A549 (cell line): ENCODE data around the gene ZNF486. TPM values are rescaled to one million over a fixed set of nuclear protein-coding genes. Genes with fewer than 3 reads are reported as not detected.
"Not testable (repeated sequence)": the region's sequence is repeated elsewhere in the genome, so short reads cannot be mapped to it uniquely, and the experiment has no call there.

Experiments
- ATAC-seq, 2 experiments: fragments of 200-7000 bp in 1 of 2; fragments of >200 bp in 1 of 2; cut with Nextera tagmentation in 1 of 2; cut with Tn5 transposase in 1 of 2; 3 replicates each; pipeline versions ENCODE4 v1.8.0 to v1.9.1; 2018 to 2020; ENCODE audit warnings: mild to moderate bottlenecking in 1 of 2, moderate library complexity in 1 of 2
- CTCF ChIA-PET: fragments of 300-600 bp; sonication (Branson Sonifier 250); formaldehyde crosslinking; extraction: SDS; loops from one replicate; lab custom pipeline; 2021; ENCODE audit warnings: antibody characterized with exemption, inconsistent platforms; lab: Yijun Ruan, JAX
- POLR2A ChIA-PET: fragments of 350-600 bp; formaldehyde crosslinking; extraction: SDS; loops from one replicate; lab custom pipeline; 2021; ENCODE audit warnings: antibody characterized with exemption, inconsistent platforms; lab: Yijun Ruan, JAX
- DNase-seq, 2 experiments: peaks; one replicate each; pipeline versions ENCODE4 v3.0.0 to v3.0.0-alpha.2; 2011 to 2016; ENCODE audit warnings: low read depth in 1 of 2, low spot score in 1 of 2
- FAIRE-seq: peaks from 2 replicates; lab custom pipeline; 2011; peaks lifted over from hg19 to GRCh38; lab: Jason Lieb, UNC
- H3K27ac ChIP-seq, 2 experiments: fragments of >200 bp; sonication (Bioruptor Twin); formaldehyde crosslinking; 3 replicates each; pipeline ENCODE4 v1.5.1; 2016 to 2017
- H3K4me1 ChIP-seq: fragments of >200 bp; sonication (Bioruptor Twin); formaldehyde crosslinking; 3 replicates; pipeline ENCODE4 v1.6.1; 2016
- H3K4me2 ChIP-seq: fragments of >200 bp; sonication (Bioruptor Twin); formaldehyde crosslinking; 3 replicates; pipeline ENCODE4 v1.6.1; 2016
- H3K4me3 ChIP-seq: fragments of >200 bp; sonication (Bioruptor Twin); formaldehyde crosslinking; 3 replicates; pipeline ENCODE4 v1.5.1; 2016
- H3K9me3 ChIP-seq: fragments of >200 bp; sonication (Bioruptor Twin); formaldehyde crosslinking; 3 replicates; pipeline ENCODE4 v1.6.1; 2016
- CBX2 ChIP-seq: fragments of 200-600 bp; sonication (generic); IDR thresholded peaks from 2 replicates; pipeline ENCODE4 v1.6.1; 2016; ENCODE audit warnings: low read depth, mild to moderate bottlenecking, borderline replicate concordance
- CHD2 ChIP-seq: fragments of 150-350 bp; IDR thresholded peaks from 2 replicates; pipeline ENCODE4 v1.6.1; 2014; ENCODE audit warnings: low read length; ENCODE audit not compliant: partially characterized antibody
- HOXB13 ChIP-seq: fragments of 250-450 bp; sonication (Bioruptor Pico); IDR thresholded peaks from 2 replicates; pipeline ENCODE4 v1.5.0; 2020; ENCODE audit warnings: low read depth, mild to moderate bottlenecking, moderate library complexity
- JUN ChIP-seq, 2 experiments: fragments of >200 bp; sonication (Bioruptor Twin); formaldehyde crosslinking; IDR thresholded peaks; 2 replicates in 1 of 2; 3 replicates in 1 of 2; pipeline ENCODE4 v1.6.1; 2016 to 2017
- JUNB ChIP-seq: fragments of >200 bp; sonication (Bioruptor Twin); formaldehyde crosslinking; IDR thresholded peaks from 2 replicates; pipeline ENCODE4 v1.6.1; 2016
- POLR2AphosphoS2 ChIP-seq: conservative IDR thresholded peaks from 2 replicates; pipeline ENCODE4 v1.6.1; 2012; ENCODE audit warnings: low read length, improper control_type of control experiment, inconsistent platforms
- RCOR1 ChIP-seq: fragments of 150-350 bp; IDR thresholded peaks from 2 replicates; pipeline ENCODE4 v1.6.1; 2014; ENCODE audit warnings: antibody characterized with exemption, low read length, low read depth
- USF2 ChIP-seq: fragments of 450-650 bp; IDR thresholded peaks from 2 replicates; pipeline ENCODE4 v1.6.1; 2014; ENCODE audit warnings: antibody characterized with exemption
- WGBS: methylation state at CpG from one replicate; pipeline ENCODE4 v1.1.6; 2017; ENCODE audit errors: missing lambda C conversion rate; 5-methylcytosine and 5-hydroxymethylcytosine counted together
- polyA plus RNA-seq, 4 experiments: library from polyadenylated mRNA; depleted of rRNA in 3 of 4; stranded (reverse); fragments of >200 nt; fragmentation: RNase III in 1 of 4; extraction: RNeasy Plus Mini Kit Qiagen cat#74134 plus additional on column Dnase treatment in 1 of 4; gene quantifications; 2 replicates in 3 of 4; 3 replicates in 1 of 4; pipeline ENCODE4 v1.2.3, GENCODE V29; 2011 to 2017
- TF ChIP-seq, protein P1 (sequence below): fragments of 250-450 bp; sonication (Bioruptor Pico); IDR thresholded peaks from 2 replicates; pipeline ENCODE4 v1.5.0; 2020; ENCODE audit warnings: low read depth, mild to moderate bottlenecking, moderate library complexity
- TF ChIP-seq, protein P2 (sequence below): fragments of >200 bp; sonication (Bioruptor Twin); formaldehyde crosslinking; IDR thresholded peaks from 3 replicates; pipeline ENCODE4 v1.6.1; 2016

The ZNF486 gene
- polyA plus RNA-seq, 2 of the 4 experiments (the other 2 are of a cell fraction): 0.04 TPM; not detected in 1

GRCh38 chr19:20124879-20125278 lies 42.1 kb upstream of the ZNF486 start (continued):
- no peak for TF ChIP-seq USF2
- TF ChIP-seq, all 56 proteins: peak for 0

DNA sequence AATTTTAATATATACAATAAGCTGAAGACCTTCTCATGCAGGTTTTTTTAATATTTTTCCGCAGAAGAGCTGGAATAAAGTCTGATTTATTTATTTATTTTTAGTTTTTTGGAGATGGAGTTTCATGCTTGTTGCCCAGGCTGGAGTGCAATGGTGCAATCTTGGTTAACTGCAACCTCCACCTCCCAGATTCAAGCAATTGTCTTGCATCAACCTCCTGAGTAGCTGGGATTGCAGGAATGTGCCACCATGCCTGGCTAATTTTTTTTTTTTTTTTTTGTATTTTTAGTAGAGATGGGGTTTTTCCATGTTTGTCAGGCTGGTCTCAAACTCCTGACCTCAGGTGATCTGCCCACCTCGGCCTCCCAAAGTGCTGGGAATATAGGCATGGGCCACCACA lies 34.1 kb upstream of the ZNF486 start:
- H3K9me3 ChIP-seq, H3K4me1 ChIP-seq, POLR2A ChIA-PET, ATAC-seq, H3K27ac ChIP-seq, DNase-seq, CTCF ChIA-PET, H3K4me2 ChIP-seq, H3K4me3 ChIP-seq, FAIRE-seq: not testable (repeated sequence)
- WGBS: 0% methylated on average over 2 of the region's 2 CpGs

GRCh38 chr19:20137714-20138113 lies 29.3 kb upstream of the ZNF486 start:
- ATAC-seq, CTCF ChIA-PET, POLR2A ChIA-PET, H3K4me1 ChIP-seq, H3K4me3 ChIP-seq, H3K4me2 ChIP-seq, H3K9me3 ChIP-seq, FAIRE-seq, H3K27ac ChIP-seq, DNase-seq: not testable (repeated sequence)
- WGBS: no CpG with 5 or more reads among the region's 29 CpGs

- Histone ChIP-seq H3K4me1 (no peaks in the 10 kb centered on the region), H3K4me2 (no peak overlapping the region), H3K4me3 (no peak overlapping the region), H3K27ac (no peak overlapping the region), H3K9me3 (no peaks in the 10 kb centered on the region)
- ATAC-seq (no peak), FAIRE-seq (no peak), DNase-seq (no peak)
- WGBS: 40% methylated on average over 8 of the region's 12 CpGs
- POLR2A ChIA-PET: no interaction called here
- TF ChIP-seq CBX2 (no peak), HOXB13 (no peak), JUN (IDR thresholded peaks at IDR 0.05) (no peak), CHD2 (no peak), RCOR1 (no peak), JUNB (no peak), POLR2AphosphoS2 (no peak)
- TF ChIP-seq, protein P1, sequence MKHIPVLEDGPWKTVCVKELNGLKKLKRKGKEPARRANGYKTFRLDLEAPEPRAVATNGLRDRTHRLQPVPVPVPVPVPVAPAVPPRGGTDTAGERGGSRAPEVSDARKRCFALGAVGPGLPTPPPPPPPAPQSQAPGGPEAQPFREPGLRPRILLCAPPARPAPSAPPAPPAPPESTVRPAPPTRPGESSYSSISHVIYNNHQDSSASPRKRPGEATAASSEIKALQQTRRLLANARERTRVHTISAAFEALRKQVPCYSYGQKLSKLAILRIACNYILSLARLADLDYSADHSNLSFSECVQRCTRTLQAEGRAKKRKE (CRISPR knock-in tag): no peak
- CTCF ChIA-PET: no interaction called here
These were observed 15.3 kb upstream of the ZNF486 start for GRCh38 chr19:20151617-20152145.

- FAIRE-seq, H3K27ac ChIP-seq, H3K4me2 ChIP-seq, H3K9me3 ChIP-seq, H3K4me1 ChIP-seq, ATAC-seq, CTCF ChIA-PET, H3K4me3 ChIP-seq, POLR2A ChIA-PET, DNase-seq: not testable (repeated sequence)
- WGBS: 8% methylated on average over 2 of the region's 15 CpGs
These were observed 14.5 kb upstream of the ZNF486 start for GRCh38 chr19:20152506-20152905.

DNA sequence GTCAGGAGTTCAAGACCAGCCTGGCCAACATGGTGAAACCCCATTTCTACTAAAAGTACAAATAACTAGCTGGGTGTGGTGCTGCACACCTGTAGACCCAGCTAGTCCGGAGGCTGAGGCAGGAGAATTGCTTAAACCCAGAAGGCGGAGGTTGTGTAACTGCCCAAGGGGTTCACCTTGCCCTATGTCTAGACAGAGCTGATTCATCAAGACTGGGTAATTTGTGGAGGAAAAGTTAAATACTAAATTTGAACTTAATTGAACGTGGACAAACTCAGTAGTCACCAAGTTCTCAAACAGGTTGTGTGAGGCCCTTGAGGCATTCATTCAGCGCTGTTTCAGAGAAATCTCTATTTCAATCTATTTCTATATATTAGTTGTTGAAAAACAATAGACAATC lies 13.7 kb upstream of the ZNF486 start:
- H3K4me1 ChIP-seq: no peaks in the 10 kb centered on the region
- no peak overlapping the region for H3K27ac ChIP-seq
- TF ChIP-seq, protein P2, sequence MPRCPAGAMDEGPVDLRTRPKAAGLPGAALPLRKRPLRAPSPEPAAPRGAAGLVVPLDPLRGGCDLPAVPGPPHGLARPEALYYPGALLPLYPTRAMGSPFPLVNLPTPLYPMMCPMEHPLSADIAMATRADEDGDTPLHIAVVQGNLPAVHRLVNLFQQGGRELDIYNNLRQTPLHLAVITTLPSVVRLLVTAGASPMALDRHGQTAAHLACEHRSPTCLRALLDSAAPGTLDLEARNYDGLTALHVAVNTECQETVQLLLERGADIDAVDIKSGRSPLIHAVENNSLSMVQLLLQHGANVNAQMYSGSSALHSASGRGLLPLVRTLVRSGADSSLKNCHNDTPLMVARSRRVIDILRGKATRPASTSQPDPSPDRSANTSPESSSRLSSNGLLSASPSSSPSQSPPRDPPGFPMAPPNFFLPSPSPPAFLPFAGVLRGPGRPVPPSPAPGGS: no peak
- TF ChIP-seq, all 56 proteins: peak for 0
- ChIA-PET POLR2A (no interaction called here), CTCF (no interaction called here)
- no peak overlapping the region for H3K4me3 ChIP-seq
- no peak overlapping the region for H3K4me2 ChIP-seq
- DNase-seq: no peak
- H3K9me3 ChIP-seq: no peaks in the 10 kb centered on the region
- FAIRE-seq: no peak
- no peak for ATAC-seq
- WGBS: 15% methylated on average over 4 of the region's 4 CpGs
